OCI-LY1 (cell line): ENCODE measurements around the gene IHH.

Source experiments
- H2AFZ ChIP-seq: fragments of 200-600 bp; sonication (generic), shearing (Covaris generic); 2 replicates; pipeline ENCODE4 v1.6.0; 2014; ENCODE audit warnings: antibody characterized with exemption, mild to moderate bottlenecking, low read length
- H3F3A ChIP-seq: fragments of 200-600 bp; sonication (generic), shearing (Covaris generic); 2 replicates; pipeline ENCODE4 v1.6.0; 2014; ENCODE audit warnings: mild to moderate bottlenecking, antibody characterized with exemption, low read length, moderate library complexity; ENCODE audit not compliant: insufficient read depth
- H3K27ac ChIP-seq: fragments of 200-600 bp; sonication (generic); 2 replicates; pipeline ENCODE4 v1.5.1; 2014; ENCODE audit warnings: low read length, mixed run types, mild to moderate bottlenecking, low read depth; ENCODE audit not compliant: poor library complexity, severe bottlenecking
- H3K27me3 ChIP-seq: fragments of 200-600 bp; sonication (generic); 2 replicates; pipeline ENCODE4 v1.6.0; 2014; ENCODE audit warnings: antibody characterized with exemption, mild to moderate bottlenecking, low read length, moderate library complexity; ENCODE audit not compliant: insufficient read depth
- H3K36me3 ChIP-seq: fragments of 200-600 bp; sonication (generic); 2 replicates; pipeline ENCODE4 v1.6.1; 2014; ENCODE audit warnings: mild to moderate bottlenecking, antibody characterized with exemption, low read length, moderate library complexity, mixed read lengths; ENCODE audit not compliant: insufficient read depth
- H3K4me1 ChIP-seq: fragments of 200-600 bp; sonication (generic); 2 replicates; pipeline ENCODE4 v1.5.1; 2014; ENCODE audit warnings: mild to moderate bottlenecking, low read length, moderate library complexity; ENCODE audit not compliant: insufficient read depth, severe bottlenecking
- H3K4me2 ChIP-seq: fragments of 200-600 bp; sonication (generic), shearing (Covaris generic); 2 replicates; pipeline ENCODE4 v1.6.1; 2014; ENCODE audit warnings: low read length
- H3K4me3 ChIP-seq: fragments of 200-600 bp; sonication (generic); 2 replicates; pipeline ENCODE4 v1.5.1; 2014; ENCODE audit warnings: low read length, low read depth, mild to moderate bottlenecking, mixed read lengths; ENCODE audit not compliant: poor library complexity, severe bottlenecking
- H3K79me2 ChIP-seq: fragments of 200-600 bp; shearing (Covaris generic); 2 replicates; pipeline ENCODE4 v1.6.1; 2016; ENCODE audit warnings: mixed run types, low read length, mixed read lengths; ENCODE audit not compliant: insufficient read depth
- H3K9ac ChIP-seq: fragments of 200-600 bp; sonication (generic), shearing (Covaris generic); 2 replicates; pipeline ENCODE4 v1.6.1; 2014; ENCODE audit warnings: mild to moderate bottlenecking, low read length, mixed read lengths
- H3K9me2 ChIP-seq: fragments of 200-600 bp; sonication (generic), shearing (Covaris generic); 2 replicates; pipeline ENCODE4 v1.6.1; 2014; ENCODE audit warnings: low read depth, mild to moderate bottlenecking, low read length, mixed read lengths
- H3K9me3 ChIP-seq: fragments of 200-600 bp; shearing (Covaris generic); 2 replicates; pipeline ENCODE4 v1.6.1; 2014; ENCODE audit warnings: low read length, mixed read lengths
- H4K20me1 ChIP-seq: fragments of 200-600 bp; sonication (generic), shearing (Covaris generic); 2 replicates; pipeline ENCODE4 v1.6.0; 2016; ENCODE audit warnings: mild to moderate bottlenecking, low read length; ENCODE audit not compliant: insufficient read depth
- CTCF ChIP-seq: fragments of 200-600 bp; sonication (generic), shearing (Covaris generic); IDR thresholded peaks from 2 replicates; pipeline ENCODE4 v1.5.1; 2017; ENCODE audit warnings: mild to moderate bottlenecking, antibody characterized with exemption, low read length, moderate library complexity, mixed read lengths
- EZH2 ChIP-seq: fragments of 200-600 bp; sonication (generic), shearing (Covaris generic); IDR thresholded peaks from 2 replicates; pipeline ENCODE4 v1.8.0; 2017; ENCODE audit warnings: borderline replicate concordance, mixed run types, mild to moderate bottlenecking, antibody characterized with exemption, low read length, moderate library complexity, mixed read lengths

IHH gene

GRCh38 chr2:219017201-219017931 lies 43.4 kb downstream of the IHH start:
- Histone ChIP-seq H3K9me3 (no peaks in the 10 kb centered on the region), H2AFZ (no peak overlapping the region), H3K9ac (no peak overlapping the region), H3F3A (no peaks in the 10 kb centered on the region), H3K27ac (no peak overlapping the region), H3K4me3 (no peak overlapping the region), H3K79me2 (no peaks in the 10 kb centered on the region), H3K27me3 (no peaks in the 10 kb centered on the region; the same call in 1 of the 2 replicates), H3K4me2 (no peak overlapping the region), H3K9me2 (no peaks in the 10 kb centered on the region), H3K36me3 (no peaks in the 10 kb centered on the region), H4K20me1 (no peaks in the 10 kb centered on the region), H3K4me1 (no peaks in the 10 kb centered on the region)
- TF ChIP-seq EZH2 (no peak), CTCF (no peak)

DNA sequence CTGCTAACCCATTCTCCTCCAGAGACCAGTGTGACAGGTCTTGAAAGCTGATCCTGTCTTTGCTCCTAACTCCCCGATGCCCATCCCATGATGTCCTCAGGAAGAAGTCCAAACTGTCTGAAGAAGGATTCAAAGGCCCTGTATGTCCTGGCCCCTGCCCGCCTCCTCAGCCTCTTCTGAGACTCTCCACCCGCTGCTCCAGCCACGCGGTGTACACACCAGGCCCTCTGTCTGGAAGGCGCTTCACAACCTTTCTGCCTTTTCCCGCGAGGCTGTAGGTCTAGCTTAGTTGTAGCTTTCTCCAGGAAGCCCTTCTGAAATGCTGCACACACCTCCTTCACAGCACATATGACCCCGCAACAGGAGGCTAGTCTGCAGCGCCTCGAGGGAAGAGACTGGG lies 44.0 kb downstream of the IHH start:
- Histone ChIP-seq H3K4me1 (no peaks in the 10 kb centered on the region), H3K36me3 (no peaks in the 10 kb centered on the region), H3K9me2 (no peaks in the 10 kb centered on the region), H4K20me1 (no peaks in the 10 kb centered on the region), H3F3A (no peaks in the 10 kb centered on the region), H3K79me2 (no peaks in the 10 kb centered on the region), H3K27ac (no peak overlapping the region), H2AFZ (no peak overlapping the region), H3K4me2 (no peak overlapping the region), H3K9ac (no peak overlapping the region), H3K27me3 (no peaks in the 10 kb centered on the region; the same call in 1 of the 2 replicates), H3K9me3 (no peaks in the 10 kb centered on the region), H3K4me3 (no peak overlapping the region)
- no peak for TF ChIP-seq EZH2
- TF ChIP-seq CTCF = no peak

DNA sequence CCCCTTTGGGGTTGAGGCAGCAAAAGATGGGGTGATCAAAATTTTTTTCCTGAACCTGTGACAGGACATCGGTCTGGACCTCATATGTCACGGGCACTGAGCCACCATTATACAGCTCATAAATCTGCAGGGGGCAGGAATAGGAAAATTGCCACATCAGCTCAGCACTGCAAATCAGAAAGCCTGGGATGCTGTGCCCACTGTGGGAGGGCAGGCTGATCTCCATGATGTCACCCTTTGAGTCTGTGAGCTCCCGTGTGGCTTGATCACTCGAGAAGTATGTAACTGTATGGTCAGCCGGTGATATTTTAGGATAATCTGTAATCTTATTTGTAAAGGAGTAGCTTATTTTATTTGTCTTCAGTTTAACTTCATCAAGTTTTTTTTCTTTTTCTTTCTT lies 49.8 kb downstream of the IHH start:
- no peaks in the 10 kb centered on the region for H3K79me2 ChIP-seq
- no peak overlapping the region for H3K4me3 ChIP-seq
- no peaks in the 10 kb centered on the region for H3K27me3 ChIP-seq
- no peak overlapping the region for H3K9ac ChIP-seq
- no peaks in the 10 kb centered on the region for H3K9me3 ChIP-seq
- no peak overlapping the region for H3K27ac ChIP-seq
- H2AFZ ChIP-seq = no peak overlapping the region
- no peak overlapping the region for H3K4me2 ChIP-seq
- H4K20me1 ChIP-seq = no peaks in the 10 kb centered on the region
- H3K4me1 ChIP-seq = no peaks in the 10 kb centered on the region
- H3K36me3 ChIP-seq = no peaks in the 10 kb centered on the region
- no peaks in the 10 kb centered on the region for H3K9me2 ChIP-seq
- no peak for TF ChIP-seq EZH2
- TF ChIP-seq CTCF = no peak
- H3F3A ChIP-seq = no peaks in the 10 kb centered on the region
